Globus pallidus (tissue), 1 donor: Measurements from ENCODE around the gene TRAPPC8.
"Not testable (repeated sequence)": the region's sequence is repeated elsewhere in the genome, so short reads cannot be mapped to it uniquely, and the experiment has no call there.

Experiments used
- DNase-seq: peaks from one replicate; pipeline ENCODE4 v3.0.0-alpha.2; 2015; ENCODE audit warnings: low spot score

Gene TRAPPC8

GRCh38 chr18:31942999-31943877 is at the start of gene TRAPPC8:
TRAPPC8 (minus strand) TSS chr18:31943128; CDS start chr18:31942764, 364 bp downstream.
- peak; percentile 98 for DNase-seq

GRCh38 chr18:31990823-31991222 is 47.9 kb upstream of the TRAPPC8 start:
- DNase-seq: peak; percentile 33

GRCh38 chr18:31983976-31984375 is 41.0 kb upstream of the TRAPPC8 start:
- DNase-seq: no peak

- no peak for DNase-seq
These were observed 40.1 kb upstream of the TRAPPC8 start for GRCh38 chr18:31983020-31983419.

GRCh38 chr18:31980863-31981262 is 37.9 kb upstream of the TRAPPC8 start:
- DNase-seq: no peak

GRCh38 chr18:31979714-31980113 is 36.8 kb upstream of the TRAPPC8 start:
- no peak for DNase-seq

GRCh38 chr18:31978616-31979015 is 35.7 kb upstream of the TRAPPC8 start:
- no peak for DNase-seq

- DNase-seq: peak; percentile 68
These were observed 34.4 kb upstream of the TRAPPC8 start for GRCh38 chr18:31977270-31977872.

GRCh38 chr18:31976242-31976641 is 33.3 kb upstream of the TRAPPC8 start:
- DNase-seq: no peak

GRCh38 chr18:31973929-31974546 is 31.1 kb upstream of the TRAPPC8 start:
- no peak for DNase-seq

- DNase-seq: no peak
These were observed 27.7 kb upstream of the TRAPPC8 start for GRCh38 chr18:31970617-31971016.

- DNase-seq: no peak
These were observed 22.5 kb upstream of the TRAPPC8 start for GRCh38 chr18:31965316-31965970.

- DNase-seq: no peak
These were observed 14.8 kb upstream of the TRAPPC8 start for GRCh38 chr18:31957728-31958127.

- no peak for DNase-seq
These were observed 11.4 kb upstream of the TRAPPC8 start for GRCh38 chr18:31954349-31954748.

- DNase-seq: not testable (repeated sequence)
These were observed 10.8 kb upstream of the TRAPPC8 start for GRCh38 chr18:31953699-31954098.

GRCh38 chr18:31952223-31952622 is 9.3 kb upstream of the TRAPPC8 start:
- no peak for DNase-seq

GRCh38 chr18:31950583-31950982 is 7.7 kb upstream of the TRAPPC8 start:
- no peak for DNase-seq

GRCh38 chr18:31948349-31948748 is 5.4 kb upstream of the TRAPPC8 start:
- not testable (repeated sequence) for DNase-seq

GRCh38 chr18:31946305-31947046 is 3.5 kb upstream of the TRAPPC8 start:
- no peak for DNase-seq

- no peak for DNase-seq
These were observed 1.2 kb upstream of the TRAPPC8 start for GRCh38 chr18:31943878-31944816.
